ENCODE measurements around the gene FYN.
"Not testable (repeated sequence)": the region's sequence is repeated elsewhere in the genome, so short reads cannot be mapped to it uniquely, and the experiment has no call there.

The FYN gene

GRCh38 chr6:111692327-111693164, 180.7 kb downstream of the FYN start:
- no peak for DNase-seq

GRCh38 chr6:111691345-111692225, 181.7 kb downstream of the FYN start:
- DNase-seq, result no peak

- no peak for DNase-seq
Measured at GRCh38 chr6:111689946-111690345, 183.3 kb downstream of the FYN start.

- no peak for DNase-seq
Measured at GRCh38 chr6:111689419-111689818, 183.8 kb downstream of the FYN start.

GRCh38 chr6:111688331-111688730, 184.9 kb downstream of the FYN start:
- DNase-seq, result no peak

- no peak for DNase-seq
Measured at GRCh38 chr6:111687652-111688051, 185.6 kb downstream of the FYN start.

GRCh38 chr6:111686932-111687266, 186.4 kb downstream of the FYN start:
- no peak for DNase-seq

GRCh38 chr6:111686249-111686931, 186.9 kb downstream of the FYN start:
- DNase-seq, result no peak

- no peak for DNase-seq
Measured at GRCh38 chr6:111685526-111685925, 187.7 kb downstream of the FYN start.

- DNase-seq, result no peak
Measured at GRCh38 chr6:111685058-111685457, 188.2 kb downstream of the FYN start.

- no peak for DNase-seq
Measured at GRCh38 chr6:111683749-111684267, 189.4 kb downstream of the FYN start.

- DNase-seq, result no peak
Measured at GRCh38 chr6:111683157-111683556, 190.1 kb downstream of the FYN start.

- no peak for DNase-seq
Measured at GRCh38 chr6:111681860-111682259, 191.4 kb downstream of the FYN start.

- not testable (repeated sequence) for DNase-seq
Measured at GRCh38 chr6:111680811-111681609, 192.2 kb downstream of the FYN start.

- DNase-seq, result no peak
Measured at GRCh38 chr6:111680015-111680712, 193.1 kb downstream of the FYN start.

- no peak for DNase-seq
Measured at GRCh38 chr6:111679126-111679858, 194.0 kb downstream of the FYN start.

GRCh38 chr6:111677249-111677990, 195.8 kb downstream of the FYN start:
- no peak for DNase-seq

- no peak for DNase-seq
Measured at GRCh38 chr6:111676383-111676782, 196.9 kb downstream of the FYN start.

GRCh38 chr6:111674883-111675282, 198.4 kb downstream of the FYN start:
- DNase-seq, result no peak

- DNase-seq, result no peak
Measured at GRCh38 chr6:111674413-111674812, 198.8 kb downstream of the FYN start.

All from stimulated activated CD4-positive, alpha-beta T cell treated with anti-CD3 and anti-CD28 coated beads, Interleukin-4, amount 100 ng/mL, for 1 hour (primary cell).